K562 (cell line): ENCODE data around the gene GATAD2B. TPM values are rescaled to one million over a fixed set of nuclear protein-coding genes. Genes with fewer than 3 reads are reported as not detected.

Source experiments
- ETV1 ChIP-seq: fragments of 450-650 bp; conservative IDR thresholded peaks from 2 replicates; pipeline ENCODE4 v1.6.1; 2016; ENCODE audit warnings: missing genetic modification characterization, control low read depth, low read depth, missing compliant biosample characterization
- GTF2E2 ChIP-seq: fragments of 200-800 bp; sonication (Bioruptor generic); IDR thresholded peaks from 2 replicates; pipeline ENCODE4 v1.6.1; 2016; ENCODE audit warnings: missing genetic modification characterization, missing compliant biosample characterization
- KHSRP ChIP-seq: fragments of 450-650 bp; IDR thresholded peaks from 2 replicates; pipeline ENCODE4 v1.6.1; 2017
- KLF16 ChIP-seq: IDR thresholded peaks from 2 replicates; pipeline ENCODE4 v1.6.1; 2016; ENCODE audit warnings: antibody characterized with exemption
- MAFG ChIP-seq: fragments of 450-650 bp; conservative IDR thresholded peaks from 2 replicates; pipeline ENCODE4 v1.6.1; 2016; ENCODE audit warnings: missing genetic modification characterization, missing compliant biosample characterization
- MAZ ChIP-seq, 2 experiments: fragments of 450-650 bp in 1 of 2; sonication (generic) in 1 of 2; formaldehyde crosslinking; IDR thresholded peaks in 1 of 2; conservative IDR thresholded peaks in 1 of 2; 2 replicates each; pipeline versions ENCODE4 v1.4.0 to v1.5.0; 2020; ENCODE audit warnings: mild to moderate bottlenecking in 1 of 2, missing genetic modification reagents in 1 of 2
- NRF1 ChIP-seq, 2 experiments: fragments of 450-650 bp; IDR thresholded peaks in 1 of 2; conservative IDR thresholded peaks in 1 of 2; 2 replicates each; pipeline ENCODE4 v1.6.1; 2014; ENCODE audit warnings: mild to moderate bottlenecking in 2 of 2
- RB1 ChIP-seq: fragments of 450-650 bp; IDR thresholded peaks from 2 replicates; pipeline ENCODE4 v1.6.1; 2017; ENCODE audit warnings: low read depth, mild to moderate bottlenecking
- RFX1 ChIP-seq: fragments of 450-650 bp; IDR thresholded peaks from 2 replicates; pipeline ENCODE4 v1.6.1; 2016; ENCODE audit warnings: mild to moderate bottlenecking, moderate library complexity
- STAG1 ChIP-seq: sonication (generic); formaldehyde crosslinking; IDR thresholded peaks from 2 replicates; pipeline ENCODE4 v1.5.0; 2020; ENCODE audit warnings: missing genetic modification reagents, borderline replicate concordance
- TBL1XR1 ChIP-seq, 2 experiments: IDR thresholded peaks; 2 replicates each; pipeline ENCODE4 v1.6.1; 2012; ENCODE audit warnings: improper control_type of control experiment in 2 of 2, low read length in 2 of 2, mild to moderate bottlenecking in 1 of 2
- TOE1 ChIP-seq, 2 experiments: fragments of 450-650 bp in 1 of 2; sonication (generic) in 1 of 2; formaldehyde crosslinking in 1 of 2; IDR thresholded peaks; 2 replicates each; pipeline versions ENCODE4 v1.7.1 to v1.8.0; 2016 to 2022; ENCODE audit warnings: borderline replicate concordance in 2 of 2, mild to moderate bottlenecking in 2 of 2, antibody characterized with exemption in 1 of 2, inconsistent platforms in 1 of 2, low read depth in 1 of 2, missing genetic modification reagents in 1 of 2, moderate library complexity in 1 of 2
- TSC22D4 ChIP-seq: fragments of 450-650 bp; IDR thresholded peaks from 2 replicates; pipeline ENCODE4 v1.6.1; 2016; ENCODE audit warnings: missing genetic modification characterization, missing biosample characterization, control low read depth
- ZBTB17 ChIP-seq: fragments of 450-650 bp; formaldehyde crosslinking; IDR thresholded peaks from 2 replicates; pipeline ENCODE4 v1.4.0; 2020; ENCODE audit warnings: mild to moderate bottlenecking
- ZNF212 ChIP-seq: fragments of 450-650 bp; formaldehyde crosslinking; IDR thresholded peaks from 2 replicates; pipeline ENCODE4 v1.4.0; 2020; ENCODE audit warnings: mild to moderate bottlenecking
- ZNF589 ChIP-seq: fragments of 200-800 bp; sonication (Bioruptor generic); IDR thresholded peaks from 2 replicates; pipeline ENCODE4 v1.6.1; 2016; ENCODE audit warnings: low read depth, missing genetic modification characterization, missing compliant biosample characterization
- ZNF696 ChIP-seq: fragments of 250-450 bp; sonication (Bioruptor Pico); conservative IDR thresholded peaks from 2 replicates; pipeline ENCODE4 v1.4.0; 2020; ENCODE audit warnings: mild to moderate bottlenecking, moderate library complexity
- polyA plus RNA-seq, 8 experiments: library from polyadenylated mRNA; depleted of rRNA in 4 of 8; stranded (reverse) in 5 of 8; unstranded in 3 of 8; fragments of >200 nt; fragmentation: Nextera tagmentation in 2 of 8; fragmentation: Illumina TruSeq in 1 of 8; extraction: Ambion mirVana in 2 of 8; extraction: Trizol in 1 of 8; gene quantifications; 2 replicates each; pipeline versions ENCODE4 v1.2.1 to v1.2.3, GENCODE V29; 2011 to 2014; ENCODE audit warnings: inconsistent platforms in 1 of 8, missing spikeins in 1 of 8
- total RNA-seq, 7 experiments: library from RNA; depleted of rRNA in 6 of 7; stranded (reverse); fragments of >200 nt in 6 of 7; fragmentation: Illumina TruSeq in 2 of 7; extraction: Trizol in 2 of 7; gene quantifications; 2 replicates each; pipeline versions ENCODE4 v1.2.1 to v1.2.3, GENCODE V29; 2011 to 2021; ENCODE audit warnings: low replicate concordance in 1 of 7
- TF ChIP-seq, protein P1 (sequence below): sonication (generic); formaldehyde crosslinking; IDR thresholded peaks from 2 replicates; pipeline ENCODE4 v1.4.0; 2020; ENCODE audit warnings: mild to moderate bottlenecking, missing genetic modification reagents
- TF ChIP-seq, protein P2 (sequence below): fragments of 450-650 bp; formaldehyde crosslinking; IDR thresholded peaks from 2 replicates; pipeline ENCODE4 v1.4.0; 2020; ENCODE audit warnings: mild to moderate bottlenecking, moderate library complexity
- TF ChIP-seq, protein P3 (sequence below): IDR thresholded peaks from 2 replicates; pipeline ENCODE4 v1.6.1; 2011; ENCODE audit warnings: borderline replicate concordance, low read depth, mild to moderate bottlenecking, moderate library complexity, low read length; ENCODE audit not compliant: insufficient read depth, poor library complexity, severe bottlenecking
- TF ChIP-seq, protein P4 (sequence below): sonication (generic); formaldehyde crosslinking; IDR thresholded peaks from 2 replicates; pipeline ENCODE4 v1.8.0; 2022; ENCODE audit warnings: mild to moderate bottlenecking, low read depth, missing genetic modification reagents

Gene GATAD2B
- total and polyA plus RNA-seq, 9 of the 15 experiments (the other 6 are each of a cell fraction or from before 2014, with no cell fraction given) = 1.5 to 40.2 (median 4.9) TPM

DNA sequence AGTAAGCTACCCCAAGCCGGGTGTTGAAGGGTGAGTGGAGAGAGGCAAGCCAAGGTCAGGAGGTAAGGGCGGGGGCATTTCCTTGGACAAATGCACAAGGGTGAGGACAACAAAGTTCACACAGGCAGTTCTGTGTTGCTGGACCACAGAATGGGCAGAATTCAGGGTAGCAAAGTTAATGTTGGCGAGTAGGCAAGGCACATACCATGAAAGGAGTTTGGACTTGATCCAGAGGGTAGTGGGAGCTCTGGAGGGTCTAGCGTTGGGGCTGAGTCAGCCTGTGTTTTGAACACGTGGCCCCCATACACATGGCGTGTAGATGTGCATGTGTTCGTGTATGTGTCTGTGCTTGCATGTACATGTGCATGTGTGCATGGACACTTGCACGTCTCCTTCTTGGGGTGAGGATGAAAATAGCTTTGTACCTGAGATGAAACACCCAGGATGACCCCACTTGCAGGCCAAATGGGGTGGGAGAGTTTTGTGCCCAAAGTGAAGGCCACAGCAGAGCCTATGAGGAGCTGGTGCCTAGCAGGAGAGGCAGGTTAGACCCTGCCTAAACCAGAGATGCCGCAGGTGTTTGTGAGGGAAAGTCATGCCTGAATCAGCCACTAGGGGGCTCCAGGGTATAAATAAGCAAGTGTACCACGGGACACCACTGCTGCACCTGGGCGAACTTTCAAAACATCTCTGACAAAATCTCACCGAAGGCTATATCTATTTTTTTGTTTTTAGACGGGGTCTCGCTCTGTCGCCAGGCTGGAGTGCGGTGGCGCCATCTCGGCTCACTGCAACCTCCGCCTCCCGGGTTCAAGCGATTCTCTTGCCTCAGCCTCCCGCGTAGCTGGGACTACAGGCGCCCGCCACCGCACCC, 125.7 kb downstream of the GATAD2B start (continued):
- TF ChIP-seq, protein P1, sequence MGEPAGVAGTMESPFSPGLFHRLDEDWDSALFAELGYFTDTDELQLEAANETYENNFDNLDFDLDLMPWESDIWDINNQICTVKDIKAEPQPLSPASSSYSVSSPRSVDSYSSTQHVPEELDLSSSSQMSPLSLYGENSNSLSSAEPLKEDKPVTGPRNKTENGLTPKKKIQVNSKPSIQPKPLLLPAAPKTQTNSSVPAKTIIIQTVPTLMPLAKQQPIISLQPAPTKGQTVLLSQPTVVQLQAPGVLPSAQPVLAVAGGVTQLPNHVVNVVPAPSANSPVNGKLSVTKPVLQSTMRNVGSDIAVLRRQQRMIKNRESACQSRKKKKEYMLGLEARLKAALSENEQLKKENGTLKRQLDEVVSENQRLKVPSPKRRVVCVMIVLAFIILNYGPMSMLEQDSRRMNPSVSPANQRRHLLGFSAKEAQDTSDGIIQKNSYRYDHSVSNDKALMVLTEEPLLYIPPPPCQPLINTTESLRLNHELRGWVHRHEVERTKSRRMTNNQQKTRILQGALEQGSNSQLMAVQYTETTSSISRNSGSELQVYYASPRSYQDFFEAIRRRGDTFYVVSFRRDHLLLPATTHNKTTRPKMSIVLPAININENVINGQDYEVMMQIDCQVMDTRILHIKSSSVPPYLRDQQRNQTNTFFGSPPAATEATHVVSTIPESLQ (CRISPR knock-in tag) = no peak
- TF ChIP-seq KHSRP = no peak
- TF ChIP-seq NRF1 (conservative IDR thresholded peaks at IDR 0.05 in 1 of 2, IDR thresholded peaks at IDR 0.05 in 1 of 2) = no peak
- TF ChIP-seq KLF16 = peak; percentile 57; the same call in 1 of the 2 replicates
- no peak for TF ChIP-seq ETV1 (tag)
- TF ChIP-seq TOE1 (IDR thresholded peaks at IDR 0.05; ENCODE audit: borderline replicate concordance) = no peak
- TF ChIP-seq TOE1 (CRISPR knock-in tag; IDR thresholded peaks at IDR 0.05; ENCODE audit: borderline replicate concordance, low read depth) = no peak
- no peak for TF ChIP-seq RFX1
- 0 out of 4 replicates have a peak, but pooled peaks of 1 of the 2 experiments have one; percentile 12 for TF ChIP-seq MAZ (CRISPR knock-in tag; conservative IDR thresholded peaks at IDR 0.05 in 1 of 2, IDR thresholded peaks at IDR 0.05 in 1 of 2)
- no peak for TF ChIP-seq GTF2E2
- TF ChIP-seq, protein P2, sequence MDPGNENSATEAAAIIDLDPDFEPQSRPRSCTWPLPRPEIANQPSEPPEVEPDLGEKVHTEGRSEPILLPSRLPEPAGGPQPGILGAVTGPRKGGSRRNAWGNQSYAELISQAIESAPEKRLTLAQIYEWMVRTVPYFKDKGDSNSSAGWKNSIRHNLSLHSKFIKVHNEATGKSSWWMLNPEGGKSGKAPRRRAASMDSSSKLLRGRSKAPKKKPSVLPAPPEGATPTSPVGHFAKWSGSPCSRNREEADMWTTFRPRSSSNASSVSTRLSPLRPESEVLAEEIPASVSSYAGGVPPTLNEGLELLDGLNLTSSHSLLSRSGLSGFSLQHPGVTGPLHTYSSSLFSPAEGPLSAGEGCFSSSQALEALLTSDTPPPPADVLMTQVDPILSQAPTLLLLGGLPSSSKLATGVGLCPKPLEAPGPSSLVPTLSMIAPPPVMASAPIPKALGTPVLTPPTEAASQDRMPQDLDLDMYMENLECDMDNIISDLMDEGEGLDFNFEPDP (CRISPR knock-in tag) = no peak
- no peak for TF ChIP-seq ZNF212 (CRISPR knock-in tag)
- peak; percentile 58; the same call in 1 of the 2 replicates for TF ChIP-seq RB1
- TF ChIP-seq ZNF696 = no peak
- TF ChIP-seq, protein P3, sequence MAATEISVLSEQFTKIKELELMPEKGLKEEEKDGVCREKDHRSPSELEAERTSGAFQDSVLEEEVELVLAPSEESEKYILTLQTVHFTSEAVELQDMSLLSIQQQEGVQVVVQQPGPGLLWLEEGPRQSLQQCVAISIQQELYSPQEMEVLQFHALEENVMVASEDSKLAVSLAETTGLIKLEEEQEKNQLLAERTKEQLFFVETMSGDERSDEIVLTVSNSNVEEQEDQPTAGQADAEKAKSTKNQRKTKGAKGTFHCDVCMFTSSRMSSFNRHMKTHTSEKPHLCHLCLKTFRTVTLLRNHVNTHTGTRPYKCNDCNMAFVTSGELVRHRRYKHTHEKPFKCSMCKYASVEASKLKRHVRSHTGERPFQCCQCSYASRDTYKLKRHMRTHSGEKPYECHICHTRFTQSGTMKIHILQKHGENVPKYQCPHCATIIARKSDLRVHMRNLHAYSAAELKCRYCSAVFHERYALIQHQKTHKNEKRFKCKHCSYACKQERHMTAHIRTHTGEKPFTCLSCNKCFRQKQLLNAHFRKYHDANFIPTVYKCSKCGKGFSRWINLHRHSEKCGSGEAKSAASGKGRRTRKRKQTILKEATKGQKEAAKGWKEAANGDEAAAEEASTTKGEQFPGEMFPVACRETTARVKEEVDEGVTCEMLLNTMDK = peak; percentile 25
- TF ChIP-seq ZBTB17 = no peak
- TF ChIP-seq TBL1XR1 (IDR thresholded peaks at IDR 0.05; ENCODE audit: low read length in 2 of 2) = no peak
- no peak; the same call in 1 of the 2 replicates for TF ChIP-seq STAG1 (CRISPR knock-in tag)
- no peak for TF ChIP-seq ZNF589 (CRISPR knock-in tag)
- TF ChIP-seq MAFG (tag) = no peak
- no peak for TF ChIP-seq TSC22D4
- TF ChIP-seq, protein P4, sequence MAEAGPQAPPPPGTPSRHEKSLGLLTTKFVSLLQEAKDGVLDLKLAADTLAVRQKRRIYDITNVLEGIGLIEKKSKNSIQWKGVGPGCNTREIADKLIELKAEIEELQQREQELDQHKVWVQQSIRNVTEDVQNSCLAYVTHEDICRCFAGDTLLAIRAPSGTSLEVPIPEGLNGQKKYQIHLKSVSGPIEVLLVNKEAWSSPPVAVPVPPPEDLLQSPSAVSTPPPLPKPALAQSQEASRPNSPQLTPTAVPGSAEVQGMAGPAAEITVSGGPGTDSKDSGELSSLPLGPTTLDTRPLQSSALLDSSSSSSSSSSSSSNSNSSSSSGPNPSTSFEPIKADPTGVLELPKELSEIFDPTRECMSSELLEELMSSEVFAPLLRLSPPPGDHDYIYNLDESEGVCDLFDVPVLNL (CRISPR knock-in tag) = no peak
